Measurements from ENCODE around the gene ABCA12.

ABCA12 gene

DNA sequence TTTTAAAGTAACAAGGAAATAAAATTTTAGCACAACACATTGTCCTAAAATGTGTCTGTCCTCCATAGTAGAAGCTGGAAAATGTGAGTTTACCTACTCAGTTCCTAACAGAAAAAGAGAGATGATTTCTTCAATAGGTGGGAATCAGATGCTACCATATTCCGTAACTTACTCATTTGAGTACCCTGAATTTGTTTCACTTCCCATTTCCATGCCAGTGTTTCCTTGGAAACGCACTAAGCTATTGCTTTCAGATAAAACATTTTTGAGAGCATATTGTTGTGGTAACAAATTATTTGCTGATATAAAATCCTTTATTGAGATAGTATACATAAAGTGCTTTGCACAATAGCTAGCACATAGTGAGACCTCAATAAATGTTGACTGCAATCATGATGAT, 191.5 kb downstream of the ABCA12 start:
- DNase-seq: no peak

DNA sequence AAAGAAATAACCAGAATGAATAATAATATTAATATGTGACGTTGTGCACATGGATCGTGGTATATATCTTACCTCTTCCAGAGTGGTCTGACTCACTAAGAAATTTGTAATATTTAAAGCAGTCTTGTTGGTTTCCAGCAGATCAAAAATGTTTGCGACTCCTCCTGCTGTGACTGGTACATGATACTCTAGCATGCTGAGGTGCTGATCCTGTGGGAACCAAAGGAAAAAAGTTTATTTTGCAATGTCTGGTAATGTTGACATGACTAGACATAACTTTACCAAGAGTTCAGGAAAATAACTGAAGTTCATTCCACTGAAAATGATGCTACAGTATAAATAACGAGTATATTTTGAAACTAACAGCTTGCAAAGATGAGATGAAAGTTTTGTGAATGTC, 204.4 kb downstream of the ABCA12 start:
- no peak for DNase-seq

DNA sequence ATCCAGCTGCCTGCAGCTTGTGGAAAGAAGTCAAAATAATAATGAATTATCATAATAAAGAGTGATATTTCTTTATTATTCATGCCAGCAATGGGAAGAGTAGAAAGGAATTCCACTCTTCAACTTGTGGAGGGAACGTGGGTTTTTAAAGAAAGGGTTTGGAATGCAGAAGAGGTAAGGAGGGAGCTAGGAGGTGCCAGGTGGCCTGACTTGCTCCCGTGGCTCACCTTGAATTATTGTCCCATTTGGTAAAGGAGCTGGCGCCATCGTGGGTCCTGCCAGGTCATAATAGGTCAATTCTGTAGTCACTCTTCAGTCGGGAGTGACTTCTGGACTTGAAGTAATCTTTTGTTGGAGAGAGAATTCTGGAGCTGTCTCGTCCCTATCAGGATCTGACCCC, 233.8 kb downstream of the ABCA12 start:
- DNase-seq: no peak

DNA sequence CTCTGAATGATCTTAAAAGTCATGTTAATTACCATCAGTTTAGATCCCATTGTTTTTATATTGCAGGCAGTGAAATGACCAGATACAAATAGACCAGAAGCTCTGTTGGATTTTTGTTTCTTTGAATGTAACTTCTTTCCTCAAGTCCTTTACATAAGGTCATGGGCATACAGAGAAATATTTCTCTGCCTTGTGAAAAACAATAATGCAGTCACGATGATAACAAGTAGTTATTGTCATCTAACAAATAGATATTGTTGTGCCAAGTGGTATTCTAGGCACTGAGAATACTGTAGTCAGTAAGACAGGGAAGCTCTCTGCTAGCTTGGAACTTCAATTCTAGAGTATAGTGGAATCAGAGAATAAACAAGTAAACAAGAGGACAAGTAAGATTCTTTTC, 234.2 kb downstream of the ABCA12 start:
- no peak for DNase-seq

DNA sequence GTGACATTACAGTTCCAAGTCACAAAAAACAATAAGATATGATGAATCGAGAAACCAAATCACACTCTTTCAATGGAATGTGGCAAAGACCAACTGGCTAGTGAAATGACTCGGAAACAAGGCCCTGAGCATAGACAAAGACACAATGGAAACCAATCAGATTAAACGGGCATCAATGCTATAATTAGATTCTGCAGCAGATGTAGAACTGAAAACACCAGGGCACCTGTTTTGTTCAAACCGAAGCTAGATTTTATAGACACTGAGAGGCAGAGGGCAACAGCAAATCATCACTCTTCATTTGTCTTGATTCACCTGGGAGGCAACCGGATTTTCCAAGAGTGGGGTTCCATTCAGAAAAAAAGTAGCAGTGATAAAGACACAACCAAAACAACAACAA, 236.1 kb downstream of the ABCA12 start:
- no peak for DNase-seq

DNA sequence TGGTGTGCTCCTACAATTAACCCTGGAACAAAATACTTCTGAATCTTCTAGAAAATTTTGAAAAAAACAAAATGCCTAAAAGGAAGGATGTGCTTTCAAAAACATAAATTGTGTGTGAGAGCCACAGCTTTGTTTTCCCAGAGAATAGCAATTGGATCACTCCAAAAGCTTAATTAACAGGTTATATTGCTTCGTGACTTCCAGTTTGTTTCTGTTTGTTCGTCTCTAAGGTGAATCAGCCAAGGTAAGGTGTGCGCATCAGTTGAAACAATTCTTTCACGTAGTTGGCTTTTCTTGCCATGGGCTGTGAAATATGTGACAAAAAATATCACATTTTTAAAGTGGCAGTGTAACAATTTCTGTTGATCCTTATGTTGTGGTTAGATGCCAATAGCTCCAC, 238.7 kb downstream of the ABCA12 start:
- DNase-seq: no peak

DNA sequence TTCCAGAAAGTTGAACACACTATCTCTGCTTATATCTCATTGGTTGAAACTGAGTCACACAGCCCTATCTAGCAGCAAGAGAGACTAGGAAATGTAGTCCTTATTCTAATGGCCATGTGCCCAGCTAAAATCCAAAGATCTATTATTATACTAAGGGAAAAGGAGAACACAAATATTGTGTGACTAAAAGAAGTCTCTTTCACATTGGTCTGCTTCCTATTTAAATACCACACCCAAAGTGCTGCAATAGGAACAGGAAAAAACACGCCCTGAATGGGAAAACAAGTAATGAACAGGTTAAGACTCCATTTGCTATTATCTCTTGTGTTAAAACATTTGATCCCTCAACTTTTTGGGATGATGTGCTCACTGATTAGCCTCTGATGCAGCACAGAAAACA, 242.2 kb downstream of the ABCA12 start:
- DNase-seq: no peak

DNA sequence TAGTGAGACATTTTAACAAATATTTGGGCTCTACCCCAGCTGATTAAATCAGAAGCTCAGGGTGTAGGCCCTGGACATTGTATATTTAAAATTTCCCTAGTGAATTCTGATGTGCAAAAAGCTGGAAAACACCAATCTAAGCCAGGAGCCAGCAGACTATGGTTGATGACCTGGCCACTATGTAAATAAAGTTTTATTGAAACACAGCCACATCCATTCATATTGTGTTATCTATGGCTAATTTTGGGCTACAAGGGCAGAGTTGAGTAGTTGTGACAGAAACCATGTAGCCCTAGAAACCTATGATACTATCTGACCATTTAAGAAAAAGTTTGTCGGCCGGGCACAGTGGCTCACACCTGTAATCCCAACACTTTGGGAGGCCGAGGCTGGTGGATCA, 243.0 kb downstream of the ABCA12 start:
- no peak for DNase-seq

DNA sequence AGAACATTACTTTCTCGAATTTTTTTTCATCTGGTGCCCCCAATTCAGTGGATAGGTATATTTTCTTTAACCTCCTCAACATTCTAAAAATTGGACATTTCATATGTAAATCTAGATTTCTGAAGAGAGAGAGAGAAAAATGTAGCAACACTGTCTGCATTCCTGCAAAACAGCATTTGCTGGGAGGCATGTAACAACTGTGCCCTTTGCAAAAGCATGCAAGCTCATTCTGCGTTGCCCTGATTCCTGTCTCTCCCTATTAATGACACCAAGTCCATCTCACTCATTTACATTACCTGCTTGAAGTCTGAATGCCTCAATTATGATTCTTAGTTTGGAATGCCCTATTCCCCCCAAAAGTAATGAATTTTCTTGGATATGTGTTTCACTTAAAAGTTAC, 249.1 kb downstream of the ABCA12 start:
- no peak for DNase-seq

DNA sequence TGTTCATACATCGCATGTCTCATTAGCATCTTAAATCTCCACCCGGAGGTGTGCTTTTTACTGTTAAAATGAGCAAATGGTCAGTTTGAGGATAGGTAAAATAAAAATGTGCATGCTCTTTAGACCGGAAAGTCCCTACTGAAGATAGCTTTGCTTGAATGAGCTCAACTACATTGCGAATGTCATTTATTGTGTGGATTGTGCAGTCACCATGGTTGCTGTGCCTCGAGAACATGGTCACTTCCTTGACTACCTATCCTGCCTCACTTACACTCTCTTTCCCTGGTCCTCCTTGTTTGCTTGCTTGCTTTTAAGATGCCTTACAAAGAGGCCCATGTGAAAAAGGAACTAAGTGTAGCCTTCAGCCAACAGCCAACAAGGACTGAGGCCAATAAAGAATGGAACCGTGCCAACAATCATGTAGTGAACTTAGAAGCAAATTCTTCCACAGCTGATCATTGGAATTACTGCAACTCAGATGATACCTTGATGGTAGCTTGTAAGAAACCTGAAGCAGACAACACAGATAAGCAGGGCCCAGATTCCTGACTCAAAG, 256.7 kb downstream of the ABCA12 start:
- no peak for DNase-seq

Measured in NCI-H1092 (cell line).